IMR-90 (cell line): ENCODE measurements around the gene PPRC1. TPM values are rescaled to one million over a fixed set of nuclear protein-coding genes. Genes with fewer than 3 reads are reported as not detected.
A peak's percentile ranks its signal among the peaks of the same experiment; 100 is the strongest.

Experiments used
- ATAC-seq: fragments of 200-7000 bp; cut with Tn5 transposase; 2 replicates; pipeline ENCODE4 v1.9.1; 2020; ENCODE audit warnings: low read depth, mild to moderate bottlenecking, moderate library complexity
- BruUV-seq: library from RNA; stranded (reverse); fragments of 400-500 nt; replicated peaks from 2 replicates; lab custom pipeline; 2021; lab: Mats Ljungman, UMichigan
- CTCF ChIA-PET: fragments of 300-600 bp; formaldehyde crosslinking; extraction: SDS; loops from one replicate; lab custom pipeline; 2021; ENCODE audit warnings: antibody characterized with exemption; lab: Yijun Ruan, JAX
- POLR2A ChIA-PET: fragments of 300-600 bp; sonication (Branson Sonifier 250); formaldehyde crosslinking; loops from one replicate; lab custom pipeline; 2022; ENCODE audit warnings: antibody characterized with exemption; ENCODE audit not compliant: unreplicated experiment; lab: Charles Lee
- DNase-seq: peaks from one replicate; pipeline ENCODE4 v3.0.0; 2013
- H2AFZ ChIP-seq: replicated peaks from 2 replicates; pipeline ENCODE3; 2013; ENCODE audit warnings: low read length, mild to moderate bottlenecking; ENCODE audit not compliant: poor library complexity
- H2AK5ac ChIP-seq: 2 replicates; pipeline ENCODE4 v1.6.1; 2013; ENCODE audit warnings: low read depth, low read length, inconsistent platforms
- H2AK9ac ChIP-seq: replicated peaks from 2 replicates; pipeline ENCODE3; 2013; ENCODE audit warnings: mild to moderate bottlenecking, low read depth, low read length, moderate library complexity; ENCODE audit not compliant: poor library complexity
- H2BK120ac ChIP-seq: 2 replicates; pipeline ENCODE4 v1.6.1; 2013; ENCODE audit warnings: low read depth, low read length, inconsistent platforms
- H2BK15ac ChIP-seq: 3 replicates; pipeline ENCODE4 v1.6.1; 2013; ENCODE audit warnings: low read depth, low read length, inconsistent platforms
- H2BK20ac ChIP-seq: 2 replicates; pipeline ENCODE4 v1.6.1; 2013; ENCODE audit warnings: low read depth, mild to moderate bottlenecking, inconsistent platforms, low read length, moderate library complexity
- H2BK5ac ChIP-seq: 2 replicates; pipeline ENCODE4 v1.6.1; 2013; ENCODE audit warnings: mild to moderate bottlenecking, low read depth, low read length, inconsistent platforms; ENCODE audit not compliant: poor library complexity, severe bottlenecking
- H3K14ac ChIP-seq: replicated peaks from 2 replicates; pipeline ENCODE4 v1.6.1; 2013; ENCODE audit warnings: low read depth, low read length, inconsistent platforms
- H3K18ac ChIP-seq: 2 replicates; pipeline ENCODE4 v1.6.1; 2013; ENCODE audit warnings: low read depth, low read length, control low read depth
- H3K23ac ChIP-seq: 2 replicates; pipeline ENCODE4 v1.6.1; 2013; ENCODE audit warnings: low read depth, low read length, inconsistent platforms
- H3K27ac ChIP-seq: 2 replicates; pipeline ENCODE4 v1.5.1; 2013; ENCODE audit warnings: mild to moderate bottlenecking, control low read depth, low read length; ENCODE audit not compliant: insufficient read depth
- H3K27me3 ChIP-seq: 2 replicates; pipeline ENCODE4 v1.6.1; 2013; ENCODE audit warnings: low read length; ENCODE audit not compliant: control insufficient read depth, insufficient read depth
- H3K36me3 ChIP-seq: 2 replicates; pipeline ENCODE4 v1.6.1; 2013; ENCODE audit warnings: low read length, mixed read lengths; ENCODE audit not compliant: control insufficient read depth, insufficient read depth
- H3K4ac ChIP-seq: 2 replicates; pipeline ENCODE4 v1.6.1; 2013; ENCODE audit warnings: low read depth, low read length, inconsistent platforms
- H3K4me1 ChIP-seq: 2 replicates; pipeline ENCODE4 v1.6.1; 2013; ENCODE audit warnings: low read length, mixed read lengths; ENCODE audit not compliant: control insufficient read depth, insufficient read depth
- H3K4me2 ChIP-seq: 2 replicates; pipeline ENCODE4 v1.6.1; 2013; ENCODE audit warnings: low read depth, mild to moderate bottlenecking, control low read depth, low read length, moderate library complexity
- H3K4me3 ChIP-seq: 2 replicates; pipeline ENCODE4 v1.5.1; 2013; ENCODE audit warnings: low read depth, mild to moderate bottlenecking, control low read depth, low read length, moderate library complexity; ENCODE audit not compliant: insufficient read depth
- H3K56ac ChIP-seq: 2 replicates; pipeline ENCODE4 v1.6.1; 2013; ENCODE audit warnings: low read length, inconsistent platforms; ENCODE audit not compliant: insufficient read depth; ENCODE audit errors: extremely low read depth
- H3K79me1 ChIP-seq, 2 experiments: 2 replicates each; pipeline ENCODE4 v1.6.1; 2013; ENCODE audit warnings: low read length in 2 of 2, inconsistent platforms in 1 of 2, low read depth in 1 of 2
- H3K9ac ChIP-seq: 2 replicates; pipeline ENCODE4 v1.6.1; 2013; ENCODE audit warnings: low read depth, low read length, control low read depth
- H3K9me1 ChIP-seq: 2 replicates; pipeline ENCODE4 v1.6.1; 2013; ENCODE audit warnings: low read length, inconsistent platforms; ENCODE audit not compliant: insufficient read depth
- H3K9me3 ChIP-seq: 2 replicates; pipeline ENCODE4 v1.6.1; 2013; ENCODE audit warnings: low read length; ENCODE audit not compliant: control insufficient read depth, insufficient read depth
- H4K20me1 ChIP-seq: 2 replicates; pipeline ENCODE4 v1.6.1; 2013; ENCODE audit warnings: low read length, inconsistent platforms; ENCODE audit not compliant: insufficient read depth
- H4K5ac ChIP-seq: 2 replicates; pipeline ENCODE4 v1.6.1; 2013; ENCODE audit warnings: mild to moderate bottlenecking, low read depth, low read length, control low read depth
- H4K8ac ChIP-seq, 2 experiments: 2 replicates each; pipeline ENCODE4 v1.6.1; 2013; ENCODE audit warnings: low read depth in 2 of 2, low read length in 2 of 2, control low read depth in 1 of 2, inconsistent platforms in 1 of 2
- H4K91ac ChIP-seq: 2 replicates; pipeline ENCODE4 v1.6.1; 2013; ENCODE audit warnings: low read depth, low read length, inconsistent platforms; ENCODE audit not compliant: insufficient read depth
- MAZ ChIP-seq: IDR thresholded peaks from 2 replicates; pipeline ENCODE4 v1.6.1; 2012; ENCODE audit warnings: low read depth, mild to moderate bottlenecking, low read length, improper control_type of control experiment, moderate library complexity, borderline replicate concordance
- MXI1 ChIP-seq: IDR thresholded peaks from 2 replicates; pipeline ENCODE4 v1.6.1; 2012; ENCODE audit warnings: low read depth, mild to moderate bottlenecking, low read length, moderate library complexity, borderline replicate concordance
- NFE2L2 ChIP-seq: fragments of 150-350 bp; IDR thresholded peaks from 2 replicates; pipeline ENCODE4 v1.6.1; 2016; ENCODE audit warnings: low read depth, mild to moderate bottlenecking, low read length
- POLR2A ChIP-seq: IDR thresholded peaks from 2 replicates; pipeline ENCODE4 v1.6.1; 2012; ENCODE audit warnings: mild to moderate bottlenecking, low read depth, low read length
- RFX5 ChIP-seq: IDR thresholded peaks from 2 replicates; pipeline ENCODE4 v1.8.0; 2012; ENCODE audit warnings: low read depth, mild to moderate bottlenecking, low read length, moderate library complexity
- WGBS, 2 experiments: methylation state at CpG; one replicate each; pipeline versions ENCODE4 v1.1.5 to v1.1.7; 2013; ENCODE audit warnings: missing lambda C conversion rate in 2 of 2; ENCODE audit not compliant: insufficient read length in 1 of 2; ENCODE audit errors: extremely low coverage in 2 of 2; 5-methylcytosine and 5-hydroxymethylcytosine counted together
- dilution Hi-C: fragments of 300-500 bp; cut with HindIII; formaldehyde crosslinking; loops from one replicate; pipeline ENCODE4 v1.14.3; 2018; ENCODE audit warnings: low sequenced_read_pairs; ENCODE audit not compliant: unreplicated experiment
- in situ Hi-C: fragments of 300-500 bp; cut with MboI; formaldehyde crosslinking; loops from 3 replicates; pipeline ENCODE4 v1.14.3; 2019; ENCODE audit warnings: low sequenced_read_pairs, inconsistent platforms, mixed read lengths
- intact Hi-C: fragments of 100-400 bp; cut with micrococcal nuclease; formaldehyde crosslinking; loops from 2 replicates; pipeline ENCODE4 v1.10.0; 2022
- polyA plus RNA-seq, 3 experiments: library from polyadenylated mRNA; depleted of rRNA; stranded (reverse); fragments of >200 nt; gene quantifications; 2 replicates each; pipeline ENCODE4 v1.2.3, GENCODE V29; 2012; ENCODE audit warnings: low replicate concordance in 1 of 3
- total RNA-seq: library from RNA; depleted of rRNA; stranded (reverse); fragments of >200 nt; gene quantifications from 2 replicates; pipeline ENCODE4 v1.2.3, GENCODE V29; 2012

The PPRC1 gene
- total and polyA plus RNA-seq, 2 of the 4 experiments (the other 2 are of a cell fraction) = 11.8 to 38.7 TPM

DNA sequence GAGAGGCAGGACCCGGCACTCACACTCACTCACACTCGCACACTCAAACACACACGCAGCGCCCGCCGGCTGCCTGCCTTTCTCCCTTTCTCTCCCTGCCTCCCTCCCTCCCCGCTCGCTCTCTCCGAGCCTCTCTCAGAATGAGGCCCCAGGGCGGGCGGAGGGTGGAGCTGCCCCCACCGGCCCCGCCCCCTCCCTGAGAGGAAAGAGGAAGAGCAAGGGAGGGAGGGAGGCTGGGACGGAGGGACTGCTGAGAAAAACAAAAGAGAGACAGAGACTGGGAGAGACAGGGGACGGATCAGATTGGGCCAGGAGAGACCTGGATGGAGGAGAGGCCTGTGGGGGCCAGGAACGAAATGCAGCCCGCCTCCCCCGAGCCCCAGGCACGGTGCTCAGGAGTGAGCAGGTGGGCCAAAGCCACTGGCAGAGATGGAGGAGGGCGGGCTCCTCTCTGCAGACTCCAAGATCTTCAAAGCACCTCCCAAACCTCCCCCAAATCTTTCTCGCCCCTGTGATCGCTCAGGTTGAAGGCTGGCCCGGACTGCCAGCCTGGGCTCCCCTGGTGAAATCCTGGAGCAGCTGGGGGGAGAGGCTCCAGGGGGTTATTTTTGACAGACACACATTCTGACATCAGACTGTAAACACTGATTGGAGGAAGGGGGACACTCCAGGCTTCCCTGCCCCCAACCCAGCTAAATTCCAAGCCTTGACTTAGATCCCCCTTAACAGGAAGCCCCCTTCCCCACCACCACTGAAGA is 17.8 kb upstream of the PPRC1 start:
- Histone ChIP-seq H3K4me3 (peak overlapping the region; percentile 92), H4K5ac (peak overlapping the region; percentile 83; the same call in 1 of the 2 replicates), H2BK15ac (no peak overlapping the region), H2BK5ac (peak overlapping the region; percentile 92), H3K9ac (peak overlapping the region; percentile 98), H3K4ac (peak overlapping the region; percentile 82), H3K9me1 (peaks cover 25% of the 10 kb centered on the region), H3K14ac (peak overlapping the region; percentile 59; the same call in 1 of the 2 replicates), H3K23ac (peak overlapping the region; percentile 58; the same call in 1 of the 2 replicates), H3K4me2 (peak overlapping the region; percentile 94), H3K79me1 (peaks cover 25 to 81% of the 10 kb centered on the region in 2 experiments; a peak in 3 of 4 replicates), H2BK20ac (no peak overlapping the region), H3K56ac (no peak overlapping the region), H3K9me3 (no peaks in the 10 kb centered on the region), H4K8ac (peak overlapping the region in 1 of 2 experiments; percentile 92; a peak in 2 of 4 replicates), H4K20me1 (peaks cover 59% of the 10 kb centered on the region), H2AK5ac (peak overlapping the region; percentile 78; the same call in 1 of the 2 replicates), H3K18ac (peak overlapping the region; percentile 26; the same call in 1 of the 2 replicates), H3K36me3 (peaks cover 18% of the 10 kb centered on the region), H2BK120ac (0 out of 2 replicates have a peak overlapping the region, but pooled peaks have one; percentile 16), H2AK9ac (peak overlapping the region; percentile 97), H3K27ac (peak overlapping the region; percentile 85), H4K91ac (peak overlapping the region; percentile 71), H3K27me3 (no peaks in the 10 kb centered on the region), H2AFZ (peak overlapping the region; percentile 90), H3K4me1 (peaks cover 36% of the 10 kb centered on the region)
- dilution Hi-C loops (no loop called here), intact Hi-C loops (no loop called here), in situ Hi-C loops (no loop called here)
- DNase-seq = peak; percentile 65
- ATAC-seq = peak; percentile 77
- no CpG with 5 or more reads among the region's 23 CpGs for WGBS, 2 experiments
- ChIA-PET CTCF (no interaction called here), POLR2A (interaction anchor here (0.7 kb wide), 1 partner anchor 231 kb away, joined by 5 read pairs; no protein-coding TSS in a partner anchor)
- 0 out of 2 replicates have a peak, but pooled peaks have one; percentile 29 for TF ChIP-seq MXI1
- TF ChIP-seq POLR2A = peak; percentile 71
- TF ChIP-seq NFE2L2 = no peak
- no peak for TF ChIP-seq RFX5
- peak; percentile 98; the same call in 1 of the 2 replicates for TF ChIP-seq MAZ
- BruUV-seq = no TSS peak
